Gastrocnemius medialis (tissue), 4 donors: Measurements from ENCODE around the gene RPA3.

Experiments used
- POLR2A ChIP-seq, 2 donors: fragments of 450-650 bp; IDR thresholded peaks; one replicate each; pipeline ENCODE4 v1.6.1; 2017; ENCODE audit warnings: antibody characterized with exemption in 2 of 2, mild to moderate bottlenecking in 2 of 2, moderate library complexity in 2 of 2
- TF ChIP-seq, protein P1 (sequence below), 5 experiments: fragments of 450-650 bp in 3 of 5; fragments of 200-600 bp in 2 of 5; sonication (generic) in 2 of 5; IDR thresholded peaks in 4 of 5; conservative IDR thresholded peaks in 1 of 5; 1 replicate in 4 of 5; 2 replicates in 1 of 5; pipeline ENCODE4 v1.5.1; 2016 to 2019; ENCODE audit warnings: antibody characterized with exemption in 5 of 5, mild to moderate bottlenecking in 3 of 5, moderate library complexity in 3 of 5

- TF ChIP-seq, protein P1, sequence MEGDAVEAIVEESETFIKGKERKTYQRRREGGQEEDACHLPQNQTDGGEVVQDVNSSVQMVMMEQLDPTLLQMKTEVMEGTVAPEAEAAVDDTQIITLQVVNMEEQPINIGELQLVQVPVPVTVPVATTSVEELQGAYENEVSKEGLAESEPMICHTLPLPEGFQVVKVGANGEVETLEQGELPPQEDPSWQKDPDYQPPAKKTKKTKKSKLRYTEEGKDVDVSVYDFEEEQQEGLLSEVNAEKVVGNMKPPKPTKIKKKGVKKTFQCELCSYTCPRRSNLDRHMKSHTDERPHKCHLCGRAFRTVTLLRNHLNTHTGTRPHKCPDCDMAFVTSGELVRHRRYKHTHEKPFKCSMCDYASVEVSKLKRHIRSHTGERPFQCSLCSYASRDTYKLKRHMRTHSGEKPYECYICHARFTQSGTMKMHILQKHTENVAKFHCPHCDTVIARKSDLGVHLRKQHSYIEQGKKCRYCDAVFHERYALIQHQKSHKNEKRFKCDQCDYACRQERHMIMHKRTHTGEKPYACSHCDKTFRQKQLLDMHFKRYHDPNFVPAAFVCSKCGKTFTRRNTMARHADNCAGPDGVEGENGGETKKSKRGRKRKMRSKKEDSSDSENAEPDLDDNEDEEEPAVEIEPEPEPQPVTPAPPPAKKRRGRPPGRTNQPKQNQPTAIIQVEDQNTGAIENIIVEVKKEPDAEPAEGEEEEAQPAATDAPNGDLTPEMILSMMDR (IDR thresholded peaks at IDR 0.05 in 4 of 5, conservative IDR thresholded peaks at IDR 0.05 in 1 of 5) = no peak
- TF ChIP-seq POLR2A (IDR thresholded peaks at IDR 0.05) = no peak
Observed at GRCh38 chr7:7654964-7655715, 63.3 kb downstream of the RPA3 start.
